Urinary bladder (tissue), 4 donors: ENCODE data around the gene BCR. TPM values are rescaled to one million over a fixed set of nuclear protein-coding genes. Genes with fewer than 3 reads are reported as not detected.

Experiments used
- DNase-seq: peaks from one replicate; pipeline ENCODE4 v3.0.0-alpha.2; 2015; ENCODE audit errors: extremely low spot score
- H3K27ac ChIP-seq: one replicate; pipeline ENCODE4 v1.5.1; 2013; ENCODE audit warnings: low read depth, mild to moderate bottlenecking, moderate library complexity
- H3K36me3 ChIP-seq: one replicate; pipeline ENCODE4 v1.6.1; 2013; ENCODE audit warnings: mild to moderate bottlenecking, moderate library complexity; ENCODE audit not compliant: insufficient read depth
- H3K4me1 ChIP-seq: one replicate; pipeline ENCODE4 v1.6.1; 2013; ENCODE audit warnings: mild to moderate bottlenecking, moderate library complexity; ENCODE audit not compliant: insufficient read depth
- H3K4me3 ChIP-seq: one replicate; pipeline ENCODE4 v1.5.1; 2013; ENCODE audit warnings: low read depth, low read length
- WGBS: extraction: QIAGEN DNeasy Blood & Tissue Kit; methylation state at CpG from one replicate; pipeline ENCODE4 v1.1.7; 2013; 5-methylcytosine and 5-hydroxymethylcytosine counted together
- polyA plus RNA-seq: library from polyadenylated mRNA; stranded (reverse); fragments of 200-250 nt; gene quantifications from one replicate; pipeline ENCODE4 v1.2.3, GENCODE V29; 2013
- total RNA-seq: library from RNA; depleted of rRNA; stranded (reverse); fragments of >200 nt; gene quantifications from one replicate; pipeline ENCODE4 v1.2.3, GENCODE V29; 2014
- donor health status: healthy with polysubstance abuse.
- donor health status: healthy.

Gene BCR
- total and polyA plus RNA-seq, 2 donors, result 14.1 to 35.0 TPM

DNA sequence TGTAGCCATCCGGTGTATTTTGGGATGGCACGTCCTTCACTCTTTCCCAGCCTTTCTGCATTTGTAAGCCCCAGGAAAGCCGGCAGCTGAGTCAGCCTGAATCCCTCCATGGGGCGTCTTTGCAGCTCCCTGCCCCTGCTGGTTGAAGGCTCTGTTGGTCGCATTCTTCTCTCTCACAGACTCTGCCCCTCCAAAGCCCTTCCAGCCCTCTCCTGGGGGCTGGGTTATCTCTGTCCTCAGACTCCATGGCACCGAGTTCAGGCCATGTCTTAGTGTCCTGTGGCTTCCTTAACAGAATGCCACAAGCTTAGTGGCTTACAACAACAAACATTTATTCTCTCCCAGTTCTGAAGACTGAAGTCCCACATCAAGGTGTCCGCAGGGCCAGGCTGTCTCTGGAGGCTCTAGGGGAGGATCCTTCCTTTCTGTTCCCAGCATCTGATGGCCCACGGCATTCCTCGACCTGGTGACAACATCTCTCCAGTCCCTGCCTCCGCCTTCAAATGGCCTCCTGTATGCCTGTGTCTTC, 62.2 kb downstream of the BCR start:
- H3K36me3 ChIP-seq, result no peaks in the 10 kb centered on the region
- H3K4me3 ChIP-seq, result no peak overlapping the region
- DNase-seq, result no peak
- 78% methylated on average over 10 of the region's 10 CpGs for WGBS
- no peak overlapping the region for H3K27ac ChIP-seq
- H3K4me1 ChIP-seq, result no peaks in the 10 kb centered on the region

DNA sequence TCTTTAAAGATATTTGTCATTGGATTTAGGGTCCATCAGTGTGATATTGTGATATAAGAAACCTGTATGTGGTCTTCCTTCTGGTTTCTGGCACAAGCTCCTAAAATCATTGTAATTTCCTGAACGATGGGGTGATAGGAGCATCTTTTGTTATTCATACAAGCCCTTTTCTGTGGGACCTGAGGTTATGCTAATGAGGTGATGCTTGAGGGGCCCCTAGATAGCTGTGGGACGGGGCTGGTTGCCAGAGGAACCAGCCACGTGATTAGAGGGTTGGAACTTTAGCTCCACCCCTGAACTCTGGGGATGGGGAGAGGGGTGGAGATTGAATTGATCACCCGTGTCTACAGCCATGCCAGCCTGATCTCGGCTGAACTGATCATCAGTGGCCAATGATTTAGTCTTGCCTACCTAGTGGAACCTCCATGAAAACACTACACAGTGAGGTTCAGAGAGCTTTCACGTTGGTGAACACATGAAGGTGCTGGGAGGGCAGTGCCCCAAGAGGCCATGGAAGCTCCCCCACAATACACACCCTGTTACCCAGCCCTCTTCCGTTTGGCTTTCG, 62.8 kb downstream of the BCR start:
- DNase-seq, result no peak
- no peaks in the 10 kb centered on the region for H3K36me3 ChIP-seq
- H3K4me3 ChIP-seq, result no peak overlapping the region
- WGBS, result 71% methylated on average over 8 of the region's 8 CpGs
- no peak overlapping the region for H3K27ac ChIP-seq
- H3K4me1 ChIP-seq, result no peaks in the 10 kb centered on the region

DNA sequence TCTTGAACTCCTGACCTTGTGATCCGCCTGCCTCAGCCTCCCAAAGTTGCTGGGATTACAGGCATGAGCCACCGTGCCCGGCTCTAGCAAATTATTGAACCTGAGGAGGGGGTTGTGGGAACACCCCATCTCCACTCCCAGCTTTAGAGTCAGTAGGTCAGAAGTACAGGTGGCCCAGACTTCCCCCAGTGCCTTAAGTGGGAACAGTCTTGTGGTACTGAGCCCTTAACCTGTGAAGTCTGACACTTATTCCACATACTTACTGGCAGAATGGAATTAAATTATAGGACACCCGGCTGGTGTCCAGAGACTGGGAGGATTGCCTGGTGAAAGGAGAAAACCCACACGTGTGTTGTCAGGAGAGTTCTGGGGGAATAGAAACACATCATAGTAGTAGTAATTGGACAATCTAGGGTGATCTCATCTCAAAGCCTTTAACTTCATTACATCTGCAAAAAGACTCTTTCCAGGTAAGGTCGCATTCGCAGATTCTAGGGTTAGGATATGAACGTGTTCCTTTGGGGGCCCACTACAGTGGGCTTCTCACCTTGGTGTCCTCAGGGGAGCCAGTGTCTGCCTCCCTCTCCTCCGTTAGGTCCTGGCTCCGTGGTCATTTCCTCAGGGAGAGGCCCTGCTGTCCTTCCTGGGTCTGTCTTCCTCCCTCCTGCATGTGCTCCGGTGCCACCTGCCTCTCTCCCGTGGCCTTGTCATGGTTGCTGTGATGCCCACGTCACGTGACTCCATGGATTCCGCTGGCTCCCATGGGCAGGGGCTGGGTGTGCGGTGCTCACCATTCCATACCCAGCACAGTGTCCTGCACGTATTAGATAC, 63.8 kb downstream of the BCR start:
- Histone ChIP-seq H3K4me1 (no peaks in the 10 kb centered on the region), H3K36me3 (no peaks in the 10 kb centered on the region), H3K27ac (no peak overlapping the region), H3K4me3 (no peak overlapping the region)
- no peak for DNase-seq
- 95% methylated on average over 17 of the region's 17 CpGs for WGBS

DNA sequence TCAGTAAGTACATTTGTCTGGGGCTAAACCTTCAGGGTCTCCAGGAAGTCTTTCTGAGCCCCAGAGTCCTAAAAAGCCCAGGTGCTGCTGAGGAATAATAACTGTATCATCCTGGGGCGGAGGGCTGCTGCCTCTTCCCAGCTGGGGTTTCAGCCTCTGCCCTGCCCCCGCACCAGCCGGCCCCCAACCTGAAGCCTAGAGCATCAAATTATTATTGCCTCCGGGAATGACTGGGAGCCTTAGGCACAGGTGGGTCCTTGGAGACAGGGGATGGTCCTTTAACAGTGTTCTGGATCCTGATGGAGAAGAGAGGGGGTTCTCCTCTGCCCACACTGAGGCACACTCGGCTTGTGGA, 64.4 kb downstream of the BCR start:
- Histone ChIP-seq H3K36me3 (no peaks in the 10 kb centered on the region), H3K4me3 (no peak overlapping the region), H3K27ac (no peak overlapping the region), H3K4me1 (no peaks in the 10 kb centered on the region)
- WGBS, result 90% methylated on average over 5 of the region's 5 CpGs
- no peak for DNase-seq

DNA sequence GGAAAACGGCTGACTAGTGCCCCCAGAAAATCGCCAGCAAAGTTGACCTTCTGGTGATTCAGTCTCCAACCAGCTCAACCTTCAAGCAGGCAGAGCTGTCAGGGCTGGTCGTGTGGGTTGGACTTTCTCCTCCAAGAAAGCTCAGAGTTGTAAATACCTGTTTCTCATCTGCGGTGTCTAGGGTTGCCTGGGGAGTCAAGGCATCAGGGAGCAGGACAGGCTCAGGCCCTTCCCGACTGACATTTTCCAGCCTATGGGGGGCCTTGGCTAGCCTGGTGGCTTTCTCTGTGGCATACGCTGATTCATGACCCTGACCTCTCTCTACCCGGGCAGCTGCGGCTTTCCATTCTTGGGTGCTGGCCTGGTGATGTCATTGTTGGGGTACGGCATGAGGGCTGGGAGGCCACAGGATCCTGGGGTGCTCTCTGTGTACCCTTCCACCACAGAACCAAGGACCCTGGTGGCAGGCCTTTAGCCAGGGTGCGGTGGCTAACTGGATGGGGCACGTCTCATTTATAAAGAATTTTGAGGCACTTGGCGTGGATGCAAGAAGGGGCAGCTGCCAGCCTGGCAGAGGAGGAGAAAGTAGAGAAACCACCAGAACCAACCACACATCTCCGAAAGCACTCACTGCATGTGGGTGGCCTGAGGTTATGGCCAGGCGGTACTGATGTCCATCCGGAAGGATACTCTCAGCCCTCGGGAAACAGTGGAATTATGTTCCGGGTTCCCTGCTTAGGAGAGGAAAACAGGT, 64.9 kb downstream of the BCR start:
- Histone ChIP-seq H3K27ac (no peak overlapping the region), H3K4me3 (no peak overlapping the region), H3K4me1 (no peaks in the 10 kb centered on the region), H3K36me3 (no peaks in the 10 kb centered on the region)
- 78% methylated on average over 17 of the region's 17 CpGs for WGBS
- DNase-seq, result no peak

DNA sequence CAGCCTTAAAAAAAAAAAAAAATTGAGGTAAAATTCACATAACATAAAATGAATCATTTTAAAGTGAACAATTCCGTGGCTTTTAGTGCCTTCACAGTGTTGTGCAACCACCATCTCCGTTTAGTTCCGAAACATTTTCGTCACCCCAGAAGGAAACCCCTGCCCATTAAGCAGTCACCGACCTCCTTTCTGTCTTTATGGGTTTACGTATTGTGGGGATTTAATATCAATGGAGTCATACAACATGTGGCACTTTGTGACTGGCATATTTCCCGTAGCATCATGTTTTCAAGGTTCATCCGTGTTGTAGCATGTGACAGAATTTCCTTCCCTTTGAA, 65.5 kb downstream of the BCR start:
- no peak overlapping the region for H3K27ac ChIP-seq
- no peak for DNase-seq

DNA sequence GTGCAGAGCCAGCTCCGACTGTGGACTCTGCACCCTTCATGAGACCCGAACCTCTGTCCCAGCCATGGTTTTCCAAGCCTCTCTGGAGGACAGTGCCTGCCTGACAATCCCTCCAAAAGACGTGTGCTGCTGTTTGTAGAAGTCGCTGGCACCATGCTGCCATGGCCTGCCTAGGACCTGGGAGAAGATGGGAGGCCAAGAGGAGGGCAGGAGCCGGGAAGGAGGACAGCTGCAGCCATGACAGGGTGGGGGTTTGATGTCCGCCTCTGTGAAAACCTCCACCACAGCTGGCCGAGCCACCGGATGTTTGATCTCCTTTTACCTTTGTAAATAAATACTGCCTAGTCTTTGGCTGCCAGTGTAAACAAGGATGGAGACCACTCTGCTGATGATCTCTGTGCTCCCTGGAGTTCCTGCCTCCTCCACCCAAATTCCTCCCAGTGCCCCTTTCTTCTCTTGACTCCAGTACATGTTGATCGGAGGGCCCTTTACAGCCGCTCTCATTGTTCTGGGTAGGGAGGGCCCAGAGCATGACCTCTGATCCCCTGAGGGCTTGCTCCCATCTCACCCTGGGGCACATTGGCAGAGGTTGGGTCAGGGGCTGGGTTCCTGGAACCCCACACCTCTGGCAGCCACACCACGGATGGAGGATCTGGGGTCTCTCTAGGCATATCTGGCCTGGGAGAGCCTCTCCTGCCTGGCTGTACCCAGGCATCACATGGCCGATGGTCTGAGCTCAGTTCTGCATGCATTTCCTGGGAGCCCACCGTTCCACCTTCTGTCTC, 66.9 kb downstream of the BCR start:
- no peak overlapping the region for H3K4me3 ChIP-seq
- no peaks in the 10 kb centered on the region for H3K36me3 ChIP-seq
- H3K4me1 ChIP-seq, result no peaks in the 10 kb centered on the region
- H3K27ac ChIP-seq, result no peak overlapping the region
- no peak for DNase-seq
- 84% methylated on average over 13 of the region's 13 CpGs for WGBS

More for the DNA sequence above, 65.5 kb downstream of the BCR start:
- Histone ChIP-seq H3K36me3 (no peaks in the 10 kb centered on the region), H3K4me1 (no peaks in the 10 kb centered on the region), H3K4me3 (no peak overlapping the region)
- 78% methylated on average over 8 of the region's 8 CpGs for WGBS

DNA sequence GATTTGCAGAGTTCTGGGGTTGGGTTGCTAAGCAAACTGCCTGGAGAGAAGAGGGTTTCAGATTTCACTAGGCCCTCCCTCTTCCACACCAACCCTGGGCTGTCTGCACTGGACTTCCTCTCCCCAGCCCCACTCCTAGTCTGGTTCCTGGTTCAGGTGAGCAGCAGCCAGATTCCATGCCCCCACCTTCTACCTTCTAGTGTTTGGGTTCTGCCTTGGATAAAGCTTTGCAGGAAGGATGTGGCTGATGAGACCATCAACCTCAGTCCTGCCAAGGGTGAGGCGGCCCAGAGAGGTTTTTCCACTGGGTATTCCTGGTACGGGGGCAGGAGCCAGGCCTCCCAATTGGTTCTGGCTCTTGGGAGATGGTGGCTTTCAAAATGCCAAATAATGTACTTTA, 68.3 kb downstream of the BCR start:
- no peak for DNase-seq
- 89% methylated on average over 2 of the region's 2 CpGs for WGBS
- Histone ChIP-seq H3K4me1 (no peaks in the 10 kb centered on the region), H3K27ac (no peak overlapping the region), H3K36me3 (no peaks in the 10 kb centered on the region), H3K4me3 (no peak overlapping the region)

DNA sequence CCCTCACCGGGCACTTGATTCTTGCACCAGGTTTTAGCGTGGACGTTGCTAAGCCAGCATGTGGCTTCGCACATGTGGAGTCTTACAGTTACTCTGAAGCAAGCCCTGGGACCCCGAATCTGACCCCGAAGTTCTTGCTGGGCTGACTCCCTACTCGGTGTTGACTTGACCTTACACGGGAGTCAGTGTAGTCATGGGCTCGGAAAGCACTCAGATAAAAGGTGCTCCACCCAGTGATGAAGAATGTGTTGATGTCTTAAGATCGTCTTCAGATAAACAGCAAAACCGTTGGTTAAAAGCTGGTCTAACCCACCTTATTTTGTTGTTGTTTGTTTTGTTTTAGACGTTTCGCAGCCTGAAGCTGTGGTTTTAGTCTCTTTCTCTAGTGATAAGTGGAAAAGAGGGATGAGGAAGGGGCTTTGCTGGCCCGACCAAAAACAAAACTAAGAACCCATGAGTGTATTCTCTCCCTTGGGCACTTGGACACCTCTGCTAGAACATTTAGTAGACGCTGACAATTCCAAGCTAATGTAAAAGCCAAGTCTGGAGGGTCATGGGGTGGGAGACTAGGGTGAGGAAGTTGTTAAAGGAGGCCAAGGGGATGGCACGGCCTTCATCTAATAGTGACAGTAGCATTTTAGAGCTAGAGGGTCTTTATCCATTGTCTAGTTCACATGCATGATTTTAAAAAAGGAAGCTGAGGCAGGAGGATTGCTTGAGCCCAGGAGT, 69.9 kb downstream of the BCR start:
- Histone ChIP-seq H3K36me3 (no peaks in the 10 kb centered on the region), H3K27ac (no peak overlapping the region), H3K4me1 (no peaks in the 10 kb centered on the region), H3K4me3 (no peak overlapping the region)
- WGBS, result 81% methylated on average over 16 of the region's 16 CpGs
- DNase-seq, result no peak

DNA sequence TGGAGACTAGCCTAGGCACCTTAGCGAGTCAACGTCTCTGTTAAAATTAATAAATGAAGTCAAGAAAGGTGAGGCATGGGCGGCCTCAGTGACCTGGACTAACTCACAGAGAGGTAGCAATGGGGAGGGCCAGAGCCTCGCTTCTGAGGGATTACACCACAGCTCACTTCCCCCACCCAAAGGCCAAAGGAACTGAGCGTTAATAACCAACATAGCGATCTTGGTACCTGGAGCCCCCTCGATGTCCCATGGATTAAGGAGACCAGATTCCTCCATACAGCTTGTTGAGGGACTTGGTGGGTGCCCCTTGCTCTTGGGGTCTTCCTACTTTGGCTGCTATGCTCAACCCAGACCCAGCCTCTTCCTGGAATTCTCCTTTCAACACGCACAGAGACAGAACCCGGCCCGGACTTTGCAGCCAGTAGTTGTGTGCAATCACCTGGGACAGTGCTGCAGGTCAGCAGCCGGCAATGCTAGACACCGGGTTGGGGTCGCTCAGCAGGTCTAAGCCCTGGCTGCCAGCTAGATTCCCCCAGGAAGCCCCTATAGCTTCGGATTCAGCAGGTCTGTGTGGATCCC, 70.6 kb downstream of the BCR start:
- H3K36me3 ChIP-seq, result no peaks in the 10 kb centered on the region
- no peak overlapping the region for H3K27ac ChIP-seq
- DNase-seq, result no peak
- H3K4me1 ChIP-seq, result no peaks in the 10 kb centered on the region
- H3K4me3 ChIP-seq, result no peak overlapping the region
- WGBS, result 95% methylated on average over 14 of the region's 14 CpGs

DNA sequence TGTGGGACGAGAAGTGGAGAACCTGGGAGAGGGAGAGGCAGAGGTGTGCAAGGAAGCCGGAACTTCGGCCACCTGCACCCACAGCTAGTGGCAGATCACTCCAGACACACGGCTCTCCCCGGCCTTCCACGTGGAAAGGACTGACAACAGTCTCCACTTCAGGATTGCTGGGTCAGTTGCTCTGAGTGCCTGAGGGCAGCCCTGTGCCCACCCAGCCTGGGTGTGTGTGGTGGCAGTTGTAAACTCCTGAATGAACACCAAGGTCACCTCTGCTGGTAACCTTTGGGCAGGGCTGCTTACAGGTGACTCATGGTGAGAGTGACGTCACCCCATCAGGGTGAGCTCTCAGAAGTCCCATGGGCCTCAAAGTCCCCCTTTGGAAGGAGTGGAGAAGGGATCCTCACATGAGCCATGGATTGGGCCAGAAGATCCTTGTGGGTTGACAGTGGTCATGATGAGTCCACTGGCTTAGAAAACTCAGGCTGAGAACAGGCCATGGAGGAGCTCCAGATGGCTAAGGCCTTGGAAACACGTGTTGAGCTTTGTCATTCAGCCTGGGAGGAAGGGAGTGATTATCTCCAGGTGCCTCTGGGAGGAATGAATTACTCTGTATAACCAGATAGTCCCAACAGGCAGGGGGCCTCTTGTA, 71.3 kb downstream of the BCR start:
- H3K4me1 ChIP-seq, result no peaks in the 10 kb centered on the region
- H3K27ac ChIP-seq, result no peak overlapping the region
- H3K36me3 ChIP-seq, result no peaks in the 10 kb centered on the region
- WGBS, result 85% methylated on average over 8 of the region's 8 CpGs
- H3K4me3 ChIP-seq, result no peak overlapping the region
- DNase-seq, result no peak

DNA sequence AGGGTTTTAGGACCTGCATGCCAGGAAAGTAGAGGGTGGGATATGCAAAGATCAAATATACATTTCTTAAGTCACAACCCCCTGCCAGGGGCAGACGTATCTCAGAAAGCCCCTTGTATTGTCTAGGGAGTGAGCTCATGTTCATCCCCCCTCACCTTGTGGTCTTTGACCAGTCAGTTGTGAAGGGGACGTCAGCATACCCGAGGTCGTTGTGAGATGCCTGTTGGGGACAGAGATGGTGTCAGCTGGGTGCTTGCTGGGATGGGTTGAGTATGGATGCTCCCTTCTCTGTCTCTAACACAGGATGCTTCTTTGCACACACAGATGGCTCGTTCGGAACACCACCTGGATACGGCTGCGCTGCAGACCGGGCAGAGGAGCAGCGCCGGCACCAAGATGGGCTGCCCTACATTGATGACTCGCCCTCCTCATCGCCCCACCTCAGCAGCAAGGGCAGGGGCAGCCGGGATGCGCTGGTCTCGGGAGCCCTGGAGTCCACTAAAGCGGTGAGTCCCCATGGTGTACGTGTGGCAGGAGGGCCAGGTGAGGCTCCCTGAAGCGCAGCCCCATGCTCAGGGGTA, 73.3 kb downstream of the BCR start:
- no peaks in the 10 kb centered on the region for H3K4me1 ChIP-seq
- 90% methylated on average over 19 of the region's 19 CpGs for WGBS

More for the DNA sequence above, 73.3 kb downstream of the BCR start:
- no peak for DNase-seq
- no peak overlapping the region for H3K27ac ChIP-seq
- no peaks in the 10 kb centered on the region for H3K36me3 ChIP-seq
- no peak overlapping the region for H3K4me3 ChIP-seq
